Measurements from ENCODE around the gene CD300A.
"Not testable (repeated sequence)": the region's sequence is repeated elsewhere in the genome, so short reads cannot be mapped to it uniquely, and the experiment has no call there.

Gene CD300A

DNA sequence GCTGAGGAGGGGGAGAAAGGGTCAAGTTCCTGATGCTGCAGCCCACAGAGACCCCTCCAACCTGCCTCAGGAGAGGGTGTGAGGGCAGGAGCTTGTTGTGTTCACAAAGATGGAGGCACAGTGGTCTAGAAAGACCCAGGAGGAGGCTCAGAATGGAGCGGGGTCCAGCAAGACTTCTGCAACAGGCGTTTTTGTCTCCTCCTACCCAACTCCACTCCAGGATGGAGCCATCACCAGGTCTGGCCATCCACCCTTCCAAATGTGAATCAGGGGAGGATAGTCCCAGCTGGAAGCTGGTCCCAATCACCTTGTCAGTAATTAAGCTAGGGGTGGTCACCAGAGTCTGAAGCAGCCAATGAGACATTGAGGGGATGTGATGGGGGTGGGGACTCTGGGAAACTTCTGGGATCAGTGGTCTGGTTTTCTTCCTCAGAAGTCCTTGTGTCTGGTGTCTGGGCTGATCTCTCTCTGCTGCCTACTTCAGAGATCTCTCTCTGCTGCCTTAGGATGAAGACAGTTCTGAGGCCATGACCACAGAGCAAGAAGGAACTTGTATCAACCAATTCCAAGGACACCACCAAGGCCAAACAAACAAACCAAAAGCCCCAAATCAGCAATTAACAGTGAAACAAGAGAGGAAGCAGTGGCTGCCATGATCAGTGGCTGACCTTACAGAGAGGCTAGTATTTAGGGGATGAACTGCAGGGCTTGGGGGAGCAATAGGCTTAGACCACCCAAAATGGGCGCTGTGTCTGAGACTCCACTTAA, 50.3 kb downstream of the CD300A start:
- no peak for DNase-seq (ENCODE audit: low spot score)

DNA sequence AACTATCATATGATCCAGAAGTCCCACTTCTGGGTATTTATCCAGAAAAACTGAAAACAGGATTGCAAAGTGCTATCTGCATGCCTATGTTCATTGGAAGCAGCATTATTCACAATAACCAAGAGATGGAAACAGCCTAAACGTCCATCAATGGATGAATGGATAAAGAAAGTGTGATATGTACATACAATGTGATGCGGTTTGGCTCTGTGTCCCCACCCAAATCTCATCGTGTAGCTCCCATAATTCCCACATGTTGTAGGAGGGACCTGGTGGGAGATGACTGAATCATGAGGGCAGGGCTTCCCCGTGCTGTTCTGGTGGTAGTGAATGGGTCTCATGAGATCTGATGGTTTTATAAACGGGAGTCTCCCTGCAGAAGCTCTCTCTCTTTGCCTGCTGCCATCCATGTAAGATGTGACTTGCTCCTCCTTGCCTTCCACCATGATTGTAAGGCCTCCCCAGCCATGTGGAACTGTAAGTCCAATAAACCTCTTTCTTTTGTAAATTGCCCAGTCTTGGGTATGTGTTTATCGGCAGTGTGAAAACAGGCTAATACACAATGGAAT, 52.1 kb downstream of the CD300A start:
- DNase-seq (ENCODE audit: low spot score); FAIRE-seq: not testable (repeated sequence)

More for the DNA sequence above, 50.3 kb downstream of the CD300A start:
- FAIRE-seq = no peak

DNA sequence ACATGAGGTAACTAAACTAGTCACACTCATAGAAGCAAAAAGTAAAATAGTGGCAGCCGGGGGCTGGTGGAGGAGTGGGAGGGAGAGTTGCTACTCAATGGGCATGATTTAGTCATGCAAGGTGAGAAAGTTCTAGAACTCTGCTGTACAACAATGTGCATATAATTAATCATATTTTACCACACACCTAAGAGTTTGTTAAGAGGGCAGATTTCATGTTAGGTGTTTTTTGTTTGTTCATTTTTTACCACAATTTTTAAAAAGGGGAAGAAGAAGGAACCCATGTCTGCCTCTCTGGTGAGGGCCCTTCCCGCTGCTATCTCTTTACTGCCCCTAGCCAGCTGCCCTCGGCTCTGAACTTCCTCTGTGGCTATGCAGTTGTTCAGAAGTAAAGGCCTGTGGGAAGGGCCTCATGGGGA, 53.6 kb downstream of the CD300A start:
- no peak for FAIRE-seq

DNA sequence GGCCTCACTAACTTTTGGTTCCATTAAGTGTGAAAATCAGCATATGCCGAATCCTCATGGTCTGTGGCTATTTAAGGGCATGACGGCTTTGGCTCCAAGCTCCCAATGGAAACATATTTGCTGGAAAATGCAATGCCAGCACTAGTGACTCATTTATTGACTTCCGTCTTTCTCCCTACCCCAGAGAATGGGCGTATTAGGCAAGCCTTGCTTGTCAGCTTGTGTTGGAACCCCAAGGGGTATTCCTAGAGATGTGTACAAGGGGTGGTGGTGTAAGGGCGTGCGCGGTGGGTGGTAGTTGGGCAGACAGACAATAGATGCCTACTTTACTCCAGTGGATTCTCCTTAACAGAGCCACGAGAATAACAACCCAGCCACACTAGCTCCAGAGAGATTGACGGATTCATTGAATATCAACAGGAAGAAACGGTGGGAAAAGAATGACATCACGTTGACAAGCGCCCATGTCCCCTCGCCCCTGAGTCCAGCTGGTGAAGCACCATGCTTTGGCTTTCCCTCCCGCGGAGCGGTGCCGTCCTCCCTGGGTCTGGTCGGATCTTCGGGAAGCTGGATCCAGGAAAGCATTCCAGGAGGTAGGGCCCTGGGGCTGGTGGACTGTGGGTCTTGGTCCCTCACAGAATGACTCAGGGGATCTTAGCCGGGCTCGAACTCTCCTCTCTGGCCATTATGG, 54.5 kb downstream of the CD300A start:
- FAIRE-seq (no peak), DNase-seq (ENCODE audit: low spot score) (no peak)

More for the DNA sequence above, 53.6 kb downstream of the CD300A start:
- no peak for DNase-seq (ENCODE audit: low spot score)

DNA sequence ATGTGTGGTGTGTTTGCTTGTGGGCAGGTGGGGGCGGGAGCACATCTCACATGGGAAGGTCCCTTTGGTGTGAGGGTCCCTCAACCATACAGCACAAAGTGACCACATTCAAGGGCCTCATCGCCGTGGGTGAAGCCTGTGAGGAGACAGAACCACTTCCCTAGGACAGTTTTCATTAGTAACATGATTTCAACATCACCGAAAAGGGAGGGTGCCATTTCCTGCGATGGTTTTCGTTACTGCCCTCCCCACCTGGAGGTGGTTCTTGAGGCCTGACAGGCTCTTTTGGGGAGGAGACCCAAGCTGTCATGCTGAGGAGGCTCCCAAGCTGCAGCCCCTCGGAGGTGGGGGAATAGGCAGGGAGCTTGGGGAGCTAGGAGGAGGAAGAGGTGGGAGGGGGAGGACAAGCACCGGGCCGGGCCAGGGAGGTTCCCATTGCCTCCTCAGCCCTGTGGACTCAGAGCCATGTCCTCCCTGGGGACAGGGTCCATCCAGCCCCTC, 55.3 kb downstream of the CD300A start:
- peak; percentile 42 for FAIRE-seq
- DNase-seq (ENCODE audit: low spot score) = no peak

DNA sequence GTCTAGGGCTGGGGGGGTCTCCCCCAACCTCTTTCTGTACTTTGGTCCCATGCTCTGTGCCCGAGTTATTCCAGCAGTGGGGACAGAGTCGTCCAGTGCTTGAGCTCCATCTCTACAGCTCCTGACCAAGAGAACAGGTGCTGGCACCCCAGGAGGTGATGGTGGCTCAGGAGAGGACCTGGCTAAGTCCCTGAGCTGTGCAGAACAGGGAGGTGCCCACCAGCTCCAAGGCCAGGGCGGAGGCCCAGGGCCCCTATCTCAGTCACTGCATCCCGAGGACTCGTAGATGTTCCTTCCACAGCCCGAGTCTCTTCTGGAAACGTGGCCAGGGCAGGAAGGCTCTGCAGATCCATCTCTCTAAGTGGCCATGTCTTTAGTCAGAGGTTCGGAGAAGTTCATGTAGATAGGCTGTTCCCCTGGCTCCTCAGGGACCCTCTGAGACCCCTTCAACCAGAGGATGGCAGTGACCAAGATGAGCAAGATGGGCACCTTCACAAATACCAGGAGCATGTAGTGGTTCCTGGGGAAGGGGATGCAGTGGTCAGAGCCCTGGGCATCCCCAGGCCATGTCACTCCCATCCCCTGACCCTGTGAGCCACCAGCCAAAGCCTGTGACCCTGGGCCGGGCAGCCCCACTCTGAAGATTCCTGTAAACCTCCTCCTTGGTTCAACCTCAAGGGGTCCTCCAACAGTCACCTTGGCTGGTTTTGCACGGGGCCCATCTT, 56.1 kb downstream of the CD300A start:
- FAIRE-seq (no peak), DNase-seq (ENCODE audit: low spot score) (no peak)

DNA sequence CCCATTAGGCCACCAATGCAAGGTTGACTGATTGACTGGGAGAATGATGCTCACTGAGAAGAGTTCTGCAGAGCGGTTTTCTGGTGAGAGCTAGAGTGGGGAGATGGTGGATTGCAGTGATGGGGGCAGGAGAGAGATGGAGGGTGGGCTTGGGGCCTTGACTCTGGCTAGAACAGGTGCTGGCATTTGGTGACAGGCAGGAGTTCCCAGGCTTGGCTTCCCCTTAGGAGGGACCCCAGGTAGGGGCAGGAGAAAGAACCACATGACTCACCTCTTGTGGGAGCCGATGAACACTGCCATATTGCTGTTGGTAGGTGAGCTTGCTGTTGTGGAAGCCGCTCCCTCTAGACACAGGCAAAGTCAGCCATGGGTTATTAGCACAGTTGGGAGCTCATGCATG, 56.9 kb downstream of the CD300A start:
- DNase-seq (ENCODE audit: low spot score) (no peak), FAIRE-seq (no peak)

DNA sequence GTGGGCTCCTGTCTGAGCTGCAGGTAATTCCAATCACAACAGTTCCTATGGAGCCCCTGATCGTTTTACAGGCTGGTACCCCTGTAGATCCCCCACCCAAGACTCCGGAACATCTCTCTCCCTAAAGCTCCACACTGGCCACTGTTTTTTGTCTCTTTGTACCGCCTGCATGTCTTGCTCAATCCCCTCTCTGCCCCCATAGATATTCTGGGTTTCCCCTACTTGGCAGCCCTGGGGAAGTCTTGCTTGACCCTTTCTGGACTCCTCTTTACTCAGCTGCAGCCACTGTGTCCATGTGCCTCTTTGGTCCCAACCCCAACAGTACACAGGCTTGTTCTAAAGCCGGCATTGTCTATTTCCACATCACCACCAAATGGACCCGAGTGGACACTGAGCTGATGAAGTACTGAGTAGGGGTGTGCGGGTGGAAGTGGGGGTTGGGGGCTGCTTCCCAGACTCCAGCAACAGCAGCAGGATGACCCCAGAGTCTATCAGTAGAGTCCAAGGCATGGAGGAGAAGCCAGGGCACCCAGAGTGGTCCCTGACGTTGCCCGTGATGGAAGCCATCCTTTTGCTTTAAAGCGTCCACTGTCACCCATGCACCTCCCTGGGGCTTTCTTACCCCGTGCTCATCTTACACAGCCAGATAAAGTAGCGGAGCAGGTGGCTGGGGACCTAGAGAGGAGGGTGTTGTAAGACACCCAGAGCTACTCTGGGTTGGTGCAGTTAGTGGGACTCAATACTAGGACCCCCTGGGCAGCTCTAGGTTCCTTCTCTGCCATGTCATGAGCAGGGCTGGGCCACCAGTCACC, 58.4 kb downstream of the CD300A start:
- DNase-seq (ENCODE audit: low spot score) (no peak), FAIRE-seq (no peak)

DNA sequence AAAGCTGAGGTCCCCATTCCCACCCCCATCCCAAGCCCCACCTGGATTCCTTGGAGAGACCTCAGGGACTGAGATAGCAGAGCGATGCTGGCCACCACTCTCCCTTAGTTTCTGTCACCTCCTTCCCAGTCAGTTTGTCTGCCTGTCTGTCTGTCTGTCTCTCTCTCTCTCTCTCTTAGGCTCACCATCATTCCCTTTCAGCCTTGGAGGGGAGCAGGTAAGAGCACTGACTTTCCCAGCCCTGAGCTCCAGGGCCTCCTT, 59.0 kb downstream of the CD300A start:
- DNase-seq (ENCODE audit: low spot score) (no peak), FAIRE-seq (peak; percentile 92)

DNA sequence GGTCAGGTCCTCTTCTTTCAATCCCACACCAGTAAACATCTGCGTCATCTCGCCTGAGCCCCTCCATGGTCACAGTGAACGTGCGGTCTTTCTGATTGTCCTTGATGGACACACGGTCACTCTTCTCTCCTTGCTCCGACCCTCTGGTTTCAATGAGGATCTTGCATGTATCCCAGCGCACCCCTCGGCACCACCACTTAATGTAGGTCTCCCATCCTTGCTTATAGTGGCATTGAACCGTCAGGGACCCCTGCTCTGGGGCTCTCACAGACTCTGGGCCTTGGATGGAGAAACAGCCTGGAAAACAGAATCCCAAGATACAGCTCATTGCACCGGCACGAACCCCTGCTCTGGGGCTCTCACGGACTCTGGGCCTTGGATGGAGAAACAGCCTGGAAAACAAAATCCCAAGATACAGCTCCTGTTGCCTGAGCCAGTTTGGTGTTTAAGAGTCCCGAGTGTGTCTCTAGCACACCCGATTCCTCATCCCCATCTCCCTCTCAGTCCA, 59.4 kb downstream of the CD300A start:
- FAIRE-seq = no peak
- DNase-seq (ENCODE audit: low spot score) = no peak

DNA sequence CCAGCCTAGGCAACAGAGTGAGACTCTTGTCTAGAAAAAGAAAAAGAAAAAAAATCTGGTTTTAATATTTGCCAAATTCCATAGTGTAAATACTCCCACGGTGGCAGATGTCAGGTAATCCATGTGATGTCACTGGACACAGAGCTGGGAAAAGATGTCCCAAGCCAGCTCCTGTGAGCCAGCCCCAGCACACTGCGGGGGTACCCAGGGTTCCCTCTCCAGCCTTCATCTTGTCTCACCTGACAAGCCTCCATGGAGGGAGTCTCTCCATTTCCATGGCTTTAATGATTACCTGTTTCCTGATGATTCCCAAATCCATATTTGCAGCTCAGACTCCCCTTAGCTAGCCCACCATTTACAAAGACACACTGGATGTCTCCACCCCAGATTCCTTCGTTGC, 60.2 kb downstream of the CD300A start:
- FAIRE-seq = no peak

DNA sequence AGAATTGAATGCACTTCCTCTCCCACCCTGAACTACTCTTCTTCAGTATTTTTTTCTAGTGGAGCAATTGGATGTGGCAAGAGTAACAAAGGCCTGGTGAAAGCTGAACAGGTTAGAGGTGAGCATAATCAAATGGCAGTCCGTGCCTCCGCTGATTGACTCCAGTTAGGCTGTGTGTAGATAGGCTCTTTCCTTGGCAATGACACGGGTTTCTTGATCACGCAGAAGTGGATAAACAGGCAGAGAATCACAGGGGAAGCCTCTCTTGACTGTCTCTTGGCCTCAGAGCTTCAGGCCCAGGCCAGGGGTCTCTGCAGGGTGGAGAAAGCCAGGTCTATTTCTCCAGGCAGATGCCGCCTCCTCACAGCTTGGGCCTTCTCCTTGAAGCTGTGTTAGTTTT, 60.6 kb downstream of the CD300A start:
- FAIRE-seq (no peak), DNase-seq (ENCODE audit: low spot score) (no peak)

More for the DNA sequence above, 60.2 kb downstream of the CD300A start:
- no peak for DNase-seq (ENCODE audit: low spot score)

DNA sequence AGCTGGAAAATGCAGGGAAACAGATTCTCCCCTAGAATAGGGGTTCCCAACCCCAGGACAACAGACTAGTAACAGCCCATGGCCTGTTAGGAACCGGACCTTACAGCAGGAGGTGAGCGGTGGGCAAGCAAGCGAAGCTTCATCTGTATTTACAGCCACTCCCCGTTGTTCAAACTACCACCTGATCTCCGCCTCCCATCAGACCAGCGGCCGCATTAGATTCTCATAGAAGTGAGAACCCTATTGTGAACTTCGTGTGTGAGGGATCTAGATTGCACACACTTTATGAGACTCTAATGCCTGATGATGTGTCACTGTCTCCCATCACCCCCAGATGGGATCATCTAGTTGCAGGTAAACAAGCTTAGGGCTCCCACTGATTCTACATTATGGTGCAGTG, 61.3 kb downstream of the CD300A start:
- DNase-seq (ENCODE audit: low spot score) (no peak), FAIRE-seq (no peak)

DNA sequence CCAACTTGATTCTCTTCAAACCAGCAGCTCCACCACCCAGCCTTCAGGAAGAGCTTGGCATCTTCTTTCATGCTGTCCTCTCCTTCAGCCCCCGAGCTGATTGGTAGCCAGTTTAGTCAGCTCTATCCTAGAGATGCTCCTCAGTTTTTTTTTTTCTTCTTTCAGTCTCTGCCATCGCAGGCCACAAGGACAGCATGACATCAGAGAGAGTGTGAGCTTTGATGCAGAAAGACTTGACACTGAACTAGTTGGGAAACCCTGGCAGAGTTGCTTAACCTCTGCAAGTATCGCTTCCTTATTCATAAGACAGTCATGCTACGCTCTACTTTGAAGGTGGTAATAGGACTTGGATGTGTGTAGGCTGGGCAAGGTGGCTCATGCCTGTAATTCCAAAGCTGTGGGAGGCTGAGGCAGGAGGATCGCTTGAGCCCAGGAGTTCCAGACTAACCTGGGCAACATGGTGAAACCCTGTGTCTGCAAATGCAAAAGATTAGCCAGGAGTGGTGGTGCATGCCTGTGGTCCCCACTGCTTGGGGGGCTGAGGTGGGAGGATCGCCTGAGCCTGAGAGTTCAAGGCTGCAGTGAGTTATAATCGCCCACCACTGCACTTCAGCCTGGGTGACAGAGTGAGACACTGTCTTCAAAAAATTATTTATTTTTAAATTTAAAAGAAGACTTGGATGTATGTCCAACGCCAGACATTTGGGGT, 62.2 kb downstream of the CD300A start:
- no peak for DNase-seq (ENCODE audit: low spot score)
- no peak for FAIRE-seq

DNA sequence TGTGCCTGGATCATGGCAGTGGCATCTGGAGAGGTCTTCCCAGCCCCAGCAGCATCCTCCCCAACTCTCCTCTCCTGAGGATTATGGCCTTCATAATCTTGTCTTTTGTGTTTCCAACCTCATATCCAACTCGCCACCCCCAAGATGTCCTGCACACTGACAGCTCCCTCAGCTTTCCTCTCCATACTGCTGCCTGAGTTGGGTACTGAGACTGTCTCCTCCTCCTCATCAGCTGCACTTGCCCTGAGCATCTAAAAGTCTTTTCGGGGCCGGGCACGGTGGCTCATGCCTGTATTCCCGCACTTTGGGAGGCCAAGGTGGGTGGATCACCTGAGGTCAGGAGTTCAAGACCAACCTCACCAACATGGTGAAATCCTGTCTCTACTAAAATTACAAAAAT, 62.8 kb downstream of the CD300A start:
- DNase-seq (ENCODE audit: low spot score) (no peak), FAIRE-seq (no peak)

DNA sequence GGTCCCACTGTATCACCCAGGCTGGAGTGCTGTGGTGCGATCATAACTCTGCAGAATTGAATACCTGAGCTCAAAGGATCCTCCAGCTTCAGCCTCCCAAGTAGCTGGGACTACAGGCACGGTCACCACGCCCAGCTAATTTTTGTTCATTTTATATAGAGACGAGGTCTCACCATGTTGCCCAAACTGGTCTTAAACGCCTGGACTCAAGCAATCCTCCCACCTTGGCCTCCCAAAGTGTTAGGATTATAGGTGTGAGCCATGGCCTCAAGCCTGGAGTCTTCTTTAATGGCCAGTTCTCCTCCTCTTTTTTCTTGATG, 64.4 kb downstream of the CD300A start:
- no peak for FAIRE-seq
- no peak for DNase-seq (ENCODE audit: low spot score)

DNA sequence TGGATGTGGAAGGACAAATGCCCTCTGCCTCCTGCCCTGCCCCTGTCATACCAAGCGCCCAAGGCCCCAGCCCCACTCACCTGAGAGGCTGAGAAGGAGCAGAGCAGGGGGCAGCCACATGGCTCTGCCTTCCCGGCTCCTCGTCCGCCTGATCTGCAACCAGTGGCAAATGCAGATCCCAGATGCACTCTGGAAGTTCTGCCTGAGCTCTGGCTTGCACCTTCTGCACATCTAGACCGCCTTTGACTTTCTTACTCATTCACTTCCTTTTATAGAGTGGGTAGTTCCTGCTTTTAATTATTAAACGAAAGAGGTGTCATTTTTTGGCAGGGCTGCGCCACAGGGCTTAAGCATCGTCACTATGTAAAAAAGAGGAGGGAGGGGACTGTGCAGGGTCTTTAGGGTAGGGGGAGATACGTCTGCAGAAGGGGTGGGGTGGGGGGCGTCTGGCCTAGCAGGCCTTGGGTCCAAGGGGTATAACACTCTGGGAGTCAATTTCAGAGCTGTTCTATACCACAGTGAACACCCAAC, 64.9 kb downstream of the CD300A start, which contains the start of gene CD300LB:
CD300LB (minus strand) TSS at position 245 of the 531 bp plus-strand sequence; CDS start at position 120, 125 bp downstream.
- DNase-seq (ENCODE audit: low spot score) (no peak), FAIRE-seq (no peak)

DNA sequence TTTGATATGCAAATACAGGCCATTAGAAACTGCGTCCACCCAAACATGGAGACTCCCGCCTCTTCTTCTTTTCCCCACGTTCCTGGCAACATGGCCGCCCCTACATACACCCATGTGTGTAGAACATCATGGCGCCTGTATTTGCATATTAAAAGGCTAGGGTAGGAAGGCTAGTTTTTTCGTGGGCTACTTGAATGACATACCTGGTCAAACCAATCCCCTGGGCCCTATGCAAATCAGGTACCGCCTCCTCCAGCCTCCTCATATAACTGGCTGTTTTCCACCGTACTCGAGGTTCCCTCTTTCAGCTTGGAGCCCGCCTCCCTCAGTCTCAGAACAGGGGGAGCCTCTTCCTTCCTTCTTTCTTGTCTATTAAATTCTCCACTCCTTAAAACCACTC, 65.7 kb downstream of the CD300A start:
- DNase-seq (ENCODE audit: low spot score) = no peak
- no peak for FAIRE-seq

All from urothelium cell line (cell line).